Activated T-cell treated with anti-CD3 and anti-CD28 coated beads, Interleukin-2, amount 50 U/mL, for 72 hours (primary cell): Measurements from ENCODE around the gene BTBD17. TPM values are rescaled to one million over a fixed set of nuclear protein-coding genes. Genes with fewer than 3 reads are reported as not detected.
A peak's percentile ranks its signal among the peaks of the same experiment; 100 is the strongest.

ENCODE experiments used
- ATAC-seq, 2 donors: fragments of 150-1000 bp; cut with Tn5 transposase; replicated peaks in 1 of 2; 2 replicates each; pipeline ENCODE4 v1.10.0; 2021; ENCODE audit warnings: moderate library complexity in 2 of 2, mild to moderate bottlenecking in 1 of 2
- DNase-seq, 2 donors: peaks; one replicate each; pipeline ENCODE4 v3.0.0; 2021 to 2022; ENCODE audit warnings: mixed read lengths in 1 of 2
- H3K27ac Mint-ChIP-seq: one replicate; pipeline ENCODE4 v1.8.0; 2022; ENCODE audit warnings: mild to moderate bottlenecking, moderate library complexity, mixed read lengths
- H3K27me3 Mint-ChIP-seq: one replicate; pipeline ENCODE4 v1.8.0; 2022; ENCODE audit warnings: low read depth, mixed read lengths
- H3K36me3 Mint-ChIP-seq, 2 donors: one replicate each; pipeline ENCODE4 v1.8.0; 2022; ENCODE audit warnings: mixed read lengths in 2 of 2, mild to moderate bottlenecking in 1 of 2; ENCODE audit not compliant: insufficient read depth in 2 of 2
- H3K4me1 Mint-ChIP-seq: one replicate; pipeline ENCODE4 v1.8.0; 2022; ENCODE audit warnings: low read depth, mixed read lengths
- H3K4me3 Mint-ChIP-seq, 2 donors: one replicate each; pipeline ENCODE4 v1.8.0; 2022; ENCODE audit warnings: mild to moderate bottlenecking in 2 of 2, mixed read lengths in 2 of 2, moderate library complexity in 2 of 2
- H3K9me3 Mint-ChIP-seq, 2 donors: one replicate each; pipeline ENCODE4 v1.8.0; 2022; ENCODE audit warnings: mixed read lengths in 2 of 2
- total RNA-seq, 2 donors: library from RNA; stranded (reverse); gene quantifications; one replicate each; pipeline ENCODE4 v1.2.3, GENCODE V29; 2022

Gene BTBD17
- total RNA-seq, 2 donors from 2014 or later, result not detected

DNA sequence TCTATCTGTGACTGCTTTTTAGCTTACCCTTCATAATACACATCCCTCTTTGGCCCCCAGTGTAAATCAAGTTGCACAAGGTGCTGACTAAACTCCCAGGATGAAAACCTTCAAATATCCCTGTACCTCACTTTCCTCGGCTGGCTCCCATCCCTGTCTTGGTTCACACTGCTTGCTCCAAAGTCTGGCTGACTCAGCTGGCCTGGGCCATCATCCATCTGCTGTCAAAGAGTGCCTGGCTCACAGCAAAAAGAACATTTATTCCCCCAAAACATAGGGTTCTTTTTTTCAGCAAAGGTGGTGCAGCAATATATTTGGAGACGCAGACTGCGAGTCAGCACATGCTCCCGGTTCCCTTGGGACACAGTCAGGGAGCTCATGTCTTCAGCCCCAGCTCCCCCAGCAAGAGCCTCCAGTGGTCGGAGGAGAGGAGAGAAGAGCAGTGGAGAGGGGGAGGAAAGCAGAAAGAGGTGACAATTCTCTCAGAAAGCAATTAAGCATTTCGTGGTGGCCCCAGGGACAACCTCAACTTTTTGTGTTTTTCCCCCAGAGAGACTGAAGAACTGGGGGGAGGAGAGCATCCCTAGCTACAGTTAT lies 31.8 kb upstream of the BTBD17 start:
- Mint-ChIP-seq H3K27me3 (peaks cover 6% of the 10 kb centered on the region), H3K4me3 (no peak overlapping the region), H3K4me1 (no peaks in the 10 kb centered on the region), H3K36me3 (no peaks in the 10 kb centered on the region), H3K27ac (no peak overlapping the region), H3K9me3 (no peaks in the 10 kb centered on the region)
- no peak for ATAC-seq
- no peak for DNase-seq

DNA sequence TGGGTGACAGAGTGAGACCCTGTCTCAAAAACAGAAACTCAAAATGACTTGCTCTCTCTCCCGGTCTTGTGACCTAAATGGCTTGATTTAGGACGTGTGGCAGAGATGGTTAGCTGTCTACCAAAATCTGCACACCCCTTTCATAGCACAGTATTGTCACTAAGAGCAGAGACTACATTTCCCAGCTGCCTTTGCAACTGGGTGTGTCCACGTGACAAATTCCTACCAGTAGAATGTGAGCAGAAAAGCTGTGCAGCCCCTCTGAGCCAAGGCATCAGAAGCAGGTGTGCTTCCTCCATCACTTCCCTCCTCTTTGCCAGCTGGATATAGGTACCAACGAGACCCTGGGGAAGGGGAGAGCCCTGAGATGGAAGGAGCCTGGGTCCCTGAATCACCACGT lies 31.2 kb upstream of the BTBD17 start:
- Mint-ChIP-seq H3K4me1 (no peaks in the 10 kb centered on the region), H3K27me3 (peaks cover 6% of the 10 kb centered on the region)
- DNase-seq, result no peak

DNA sequence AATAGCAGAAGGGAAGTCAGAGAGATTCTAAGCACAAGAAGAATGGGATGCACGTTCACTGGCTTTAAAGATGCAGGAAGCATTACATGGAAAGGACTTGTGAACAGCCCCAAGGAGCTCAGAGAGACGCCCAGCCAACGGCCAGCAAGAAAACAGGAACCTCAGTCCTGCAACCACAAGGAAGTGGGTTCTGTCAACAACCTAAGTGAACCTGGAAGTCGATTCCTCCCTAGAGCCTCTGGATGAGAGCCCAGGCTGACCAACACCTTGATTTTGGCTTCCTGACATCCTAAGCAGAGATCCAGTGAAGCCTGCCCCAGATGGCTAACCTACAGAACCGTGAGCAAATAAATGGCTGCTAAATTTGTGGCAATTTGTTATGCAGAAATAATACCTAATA lies 30.1 kb upstream of the BTBD17 start:
- H3K4me3 Mint-ChIP-seq, result no peak overlapping the region
- H3K27ac Mint-ChIP-seq, result no peak overlapping the region
- DNase-seq (no peak), ATAC-seq (no peak)
- H3K36me3 Mint-ChIP-seq, result no peaks in the 10 kb centered on the region
- no peaks in the 10 kb centered on the region for H3K9me3 Mint-ChIP-seq
- H3K4me1 Mint-ChIP-seq, result no peaks in the 10 kb centered on the region
- peaks cover 6% of the 10 kb centered on the region for H3K27me3 Mint-ChIP-seq

More for the DNA sequence above, 31.2 kb upstream of the BTBD17 start:
- H3K9me3 Mint-ChIP-seq, result no peaks in the 10 kb centered on the region
- no peak for ATAC-seq
- no peaks in the 10 kb centered on the region for H3K36me3 Mint-ChIP-seq
- H3K27ac Mint-ChIP-seq, result no peak overlapping the region
- no peak overlapping the region for H3K4me3 Mint-ChIP-seq

DNA sequence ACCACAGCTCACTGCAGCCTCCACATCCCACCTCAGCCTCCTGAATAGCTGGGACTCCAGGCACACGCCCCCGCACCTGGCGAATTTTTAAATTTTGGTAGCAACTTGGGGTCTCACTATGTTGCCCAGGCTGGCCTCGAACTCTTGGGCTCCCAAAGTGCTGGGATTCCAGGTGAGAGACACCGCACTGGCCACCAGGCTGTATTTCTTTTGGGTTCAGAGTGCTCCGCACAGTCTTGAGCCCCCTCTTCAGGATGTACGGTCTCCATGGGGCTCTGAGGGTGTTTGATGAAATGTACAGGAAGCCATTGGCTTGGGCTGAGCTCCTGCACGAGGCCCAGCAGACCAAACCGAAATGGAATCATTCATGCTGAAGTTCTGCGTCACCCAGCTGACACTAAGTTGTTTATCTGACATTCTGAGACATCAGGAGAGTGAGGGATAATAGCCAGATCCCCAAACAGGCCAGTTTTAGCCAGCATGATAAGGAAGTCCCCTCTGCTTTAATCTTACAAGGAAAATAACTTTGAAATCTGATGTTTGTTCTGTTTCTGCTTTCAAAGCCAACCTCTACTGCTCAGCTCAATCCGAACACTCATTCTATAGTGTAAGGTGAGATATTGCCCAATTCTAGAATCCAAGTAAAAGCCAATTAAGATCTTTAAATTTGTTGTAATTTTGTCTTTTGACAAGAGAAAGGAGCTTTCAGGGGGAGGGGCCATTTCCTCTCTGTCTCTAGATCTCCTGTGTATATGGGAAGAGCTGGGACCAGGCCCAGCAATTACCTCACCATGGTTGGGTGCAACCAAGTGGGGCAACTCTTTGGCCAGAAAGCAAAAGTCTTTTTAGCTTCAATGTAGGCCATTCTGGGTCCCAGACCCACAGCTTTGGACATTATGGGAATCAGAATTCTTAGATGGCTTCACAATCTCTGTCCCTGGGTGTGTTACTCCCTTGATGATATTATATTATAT lies 29.3 kb upstream of the BTBD17 start:
- Mint-ChIP-seq H3K9me3 (no peaks in the 10 kb centered on the region), H3K27me3 (peaks cover 6% of the 10 kb centered on the region), H3K4me1 (no peaks in the 10 kb centered on the region), H3K27ac (no peak overlapping the region), H3K4me3 (no peak overlapping the region), H3K36me3 (no peaks in the 10 kb centered on the region)
- DNase-seq, result no peak
- no peak for ATAC-seq

DNA sequence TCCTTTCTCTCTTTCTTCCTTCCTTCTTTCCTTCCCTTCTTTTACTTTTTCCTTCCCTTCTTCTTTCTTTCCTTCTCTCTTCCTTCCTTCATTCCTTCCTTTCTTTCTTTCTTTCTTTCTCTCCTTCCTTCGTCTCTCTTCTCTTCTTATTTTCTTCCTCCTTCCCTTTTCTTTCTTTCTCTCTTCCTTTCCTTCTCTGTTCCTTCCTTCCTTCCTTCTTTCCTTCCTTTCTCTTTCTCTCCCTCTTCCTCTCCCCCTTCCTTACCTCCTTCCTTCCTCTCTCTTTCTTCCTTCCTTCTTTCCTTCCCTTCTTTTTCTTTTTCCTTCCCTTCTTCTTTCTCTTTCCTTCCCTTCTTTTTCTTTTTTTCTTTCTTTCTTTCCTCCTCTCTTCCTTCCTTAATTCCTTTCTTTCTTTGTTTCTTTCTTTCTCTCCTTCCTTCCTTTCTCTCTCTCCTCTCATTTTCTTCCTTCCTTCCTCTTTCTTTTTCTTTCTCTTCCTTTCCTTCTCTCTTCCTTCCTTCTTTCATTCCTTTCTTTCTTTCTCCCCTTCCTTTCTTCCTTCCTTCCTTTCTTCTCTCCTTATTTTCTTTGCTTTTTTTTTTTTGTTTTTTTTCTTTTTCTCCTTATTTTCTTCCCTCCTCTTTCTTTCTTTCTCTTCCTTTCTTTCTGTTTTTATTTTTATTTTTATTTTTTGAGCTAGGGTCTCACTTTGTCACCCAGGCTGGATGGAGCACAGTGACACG lies 28.4 kb upstream of the BTBD17 start:
- H3K36me3 Mint-ChIP-seq, result no peaks in the 10 kb centered on the region
- H3K27ac Mint-ChIP-seq, result peak overlapping the region; percentile 78
- H3K27me3 Mint-ChIP-seq, result peaks cover 6% of the 10 kb centered on the region
- H3K9me3 Mint-ChIP-seq, result no peaks in the 10 kb centered on the region
- DNase-seq, result no peak
- ATAC-seq, result no peak
- no peak overlapping the region for H3K4me3 Mint-ChIP-seq
- no peaks in the 10 kb centered on the region for H3K4me1 Mint-ChIP-seq

DNA sequence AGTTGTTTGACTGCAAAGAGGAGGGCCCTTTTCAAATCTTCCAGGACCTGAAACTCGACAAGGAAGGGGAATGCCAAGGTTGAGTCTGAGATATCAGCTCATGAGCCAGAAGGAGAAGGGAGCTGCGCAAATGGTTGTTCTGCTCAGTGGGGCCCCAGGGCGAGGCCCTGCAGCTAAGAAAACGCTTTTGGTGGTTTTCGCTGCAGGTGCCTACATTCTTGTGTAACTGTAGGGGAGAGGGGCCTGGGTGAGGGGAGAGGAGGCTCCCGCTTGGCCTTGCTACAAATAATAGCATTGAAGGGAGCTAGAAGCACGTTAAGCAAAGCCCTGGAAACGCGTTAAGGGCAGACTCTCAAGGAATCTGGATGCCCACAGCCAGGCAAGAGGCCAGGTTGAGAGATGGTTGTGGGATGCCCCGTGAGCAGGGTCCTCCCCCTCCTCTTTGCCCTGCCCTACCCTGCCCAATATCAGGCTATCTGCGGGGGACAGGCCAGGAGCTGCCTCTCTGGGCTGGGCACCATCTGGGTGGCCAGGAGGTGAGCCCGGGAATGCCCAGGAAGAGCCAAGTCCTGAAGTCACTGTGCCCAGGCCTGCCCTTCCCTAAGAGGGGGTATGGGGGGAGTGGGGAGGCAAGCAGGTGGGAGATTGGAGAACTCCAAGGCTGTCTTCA lies 27.6 kb upstream of the BTBD17 start:
- no peak overlapping the region for H3K4me3 Mint-ChIP-seq
- ATAC-seq, result no peak
- no peaks in the 10 kb centered on the region for H3K4me1 Mint-ChIP-seq
- H3K36me3 Mint-ChIP-seq, result no peaks in the 10 kb centered on the region
- no peaks in the 10 kb centered on the region for H3K9me3 Mint-ChIP-seq
- H3K27me3 Mint-ChIP-seq, result peaks cover 6% of the 10 kb centered on the region
- no peak overlapping the region for H3K27ac Mint-ChIP-seq
- DNase-seq, result no peak

DNA sequence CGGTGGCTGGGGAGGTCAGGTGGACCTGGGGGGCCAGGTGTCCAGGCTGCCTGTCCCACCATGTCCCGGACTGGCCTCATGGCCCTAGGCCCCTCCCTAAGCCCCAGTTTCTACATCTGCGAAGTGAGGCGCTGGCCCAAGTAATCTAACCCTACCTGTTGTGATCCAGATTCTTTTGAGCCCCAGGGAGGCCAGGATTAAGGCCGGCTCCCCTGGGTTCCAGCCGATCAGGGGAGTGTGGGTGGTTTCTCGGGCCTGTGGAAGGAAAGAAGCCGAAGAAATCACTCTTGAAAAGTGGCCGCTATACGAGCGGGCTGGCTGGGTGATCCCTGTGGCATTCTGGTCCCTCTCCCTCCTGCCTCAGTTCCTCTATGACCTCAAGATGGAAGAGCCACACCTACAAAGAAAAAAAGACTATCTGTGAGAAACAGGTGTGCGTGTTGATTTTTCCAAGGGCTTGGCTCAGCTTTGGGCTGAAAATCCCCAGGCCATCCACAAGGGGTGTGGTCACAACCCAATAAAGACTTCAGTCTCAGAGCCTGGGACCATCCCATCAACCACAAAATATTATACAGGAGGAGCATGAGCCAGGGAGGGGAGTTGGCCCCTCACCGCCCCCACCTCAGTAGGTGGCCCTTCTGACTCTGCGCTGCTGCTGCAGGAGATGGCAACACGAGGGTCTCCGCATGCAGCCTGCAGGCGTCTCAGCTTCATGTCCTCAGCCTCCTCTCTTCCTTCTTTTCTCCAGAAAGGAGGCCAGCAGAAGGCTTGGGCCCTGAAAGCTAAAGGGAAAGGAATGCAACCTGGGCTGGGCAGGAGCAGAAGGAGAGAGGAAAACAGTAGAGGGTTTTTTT lies 25.9 kb upstream of the BTBD17 start:
- peaks cover 6% of the 10 kb centered on the region for H3K27me3 Mint-ChIP-seq
- no peak for ATAC-seq
- H3K9me3 Mint-ChIP-seq, result no peaks in the 10 kb centered on the region
- DNase-seq, result no peak
- H3K27ac Mint-ChIP-seq, result no peak overlapping the region
- H3K36me3 Mint-ChIP-seq, result no peaks in the 10 kb centered on the region
- H3K4me3 Mint-ChIP-seq, result no peak overlapping the region
- no peaks in the 10 kb centered on the region for H3K4me1 Mint-ChIP-seq

DNA sequence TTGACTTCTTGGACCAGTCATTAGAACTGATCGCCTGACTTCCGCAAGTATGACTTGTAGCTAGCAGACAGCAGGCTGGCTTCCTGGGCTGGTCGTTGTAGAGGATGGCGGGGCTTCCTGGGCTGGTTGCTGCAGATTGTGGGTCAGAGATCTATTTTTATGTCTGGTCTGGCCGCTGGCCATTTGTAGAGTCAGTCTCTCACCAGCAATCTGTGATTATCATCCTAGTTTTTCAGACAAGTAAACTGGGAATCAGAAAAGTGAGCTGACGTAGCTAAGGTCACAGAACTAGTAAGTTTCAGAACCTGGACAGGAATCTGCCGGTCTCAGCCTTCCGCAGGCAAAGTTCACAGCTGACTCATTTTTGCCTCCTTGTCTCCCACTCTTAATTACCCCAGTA lies 24.7 kb upstream of the BTBD17 start:
- Mint-ChIP-seq H3K9me3 (no peaks in the 10 kb centered on the region), H3K4me3 (no peak overlapping the region), H3K27me3 (peaks cover 6% of the 10 kb centered on the region), H3K36me3 (no peaks in the 10 kb centered on the region), H3K27ac (no peak overlapping the region), H3K4me1 (no peaks in the 10 kb centered on the region)
- ATAC-seq (no peak), DNase-seq (no peak)

DNA sequence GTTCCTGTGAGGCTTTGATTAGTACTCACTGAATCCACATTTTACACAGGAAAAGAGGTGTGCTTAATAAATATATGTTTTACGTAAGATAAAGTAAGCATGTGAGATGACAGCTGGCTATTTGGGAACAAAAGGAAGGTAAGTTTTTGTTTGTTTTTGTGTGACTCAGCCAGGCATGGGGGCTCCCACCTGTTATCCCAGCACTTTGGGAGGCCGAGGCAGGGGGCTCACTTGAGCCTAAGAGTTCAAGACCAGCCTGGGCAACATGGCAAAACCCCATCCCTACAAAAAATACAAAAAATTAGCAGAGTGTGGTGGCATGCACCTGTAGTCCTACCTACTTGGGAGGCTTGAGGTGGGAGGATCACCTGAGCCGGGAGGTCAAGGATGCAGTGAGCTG lies 23.5 kb upstream of the BTBD17 start:
- H3K9me3 Mint-ChIP-seq, result no peaks in the 10 kb centered on the region
- peaks cover 4% of the 10 kb centered on the region for H3K27me3 Mint-ChIP-seq
- H3K36me3 Mint-ChIP-seq, result no peaks in the 10 kb centered on the region
- H3K4me3 Mint-ChIP-seq, result no peak overlapping the region
- H3K4me1 Mint-ChIP-seq, result no peaks in the 10 kb centered on the region
- DNase-seq (no peak), ATAC-seq (no peak)
- no peak overlapping the region for H3K27ac Mint-ChIP-seq

DNA sequence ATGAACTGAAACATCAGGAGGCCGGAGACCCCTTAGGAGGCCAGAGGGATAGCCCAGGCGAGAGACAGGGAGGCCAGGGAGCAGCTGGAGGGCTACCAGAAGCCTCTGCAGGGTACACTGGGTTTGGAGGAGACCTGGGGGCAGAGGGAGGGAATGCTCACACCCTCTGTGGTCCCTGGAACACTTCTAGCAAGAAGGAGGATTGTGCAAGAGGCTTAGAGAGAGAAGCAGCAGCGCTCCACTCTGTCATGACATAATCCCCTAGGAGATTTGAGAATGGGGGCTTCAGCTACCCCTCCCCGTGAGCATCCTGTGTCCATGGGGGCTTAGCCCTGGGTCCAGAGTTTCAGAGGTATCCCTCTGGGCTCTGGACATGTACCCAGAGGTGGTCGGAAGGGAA lies 21.5 kb upstream of the BTBD17 start:
- Mint-ChIP-seq H3K36me3 (no peaks in the 10 kb centered on the region), H3K9me3 (no peaks in the 10 kb centered on the region), H3K27me3 (no peaks in the 10 kb centered on the region), H3K4me3 (no peak overlapping the region), H3K4me1 (no peaks in the 10 kb centered on the region), H3K27ac (no peak overlapping the region)
- no peak for DNase-seq
- no peak for ATAC-seq

DNA sequence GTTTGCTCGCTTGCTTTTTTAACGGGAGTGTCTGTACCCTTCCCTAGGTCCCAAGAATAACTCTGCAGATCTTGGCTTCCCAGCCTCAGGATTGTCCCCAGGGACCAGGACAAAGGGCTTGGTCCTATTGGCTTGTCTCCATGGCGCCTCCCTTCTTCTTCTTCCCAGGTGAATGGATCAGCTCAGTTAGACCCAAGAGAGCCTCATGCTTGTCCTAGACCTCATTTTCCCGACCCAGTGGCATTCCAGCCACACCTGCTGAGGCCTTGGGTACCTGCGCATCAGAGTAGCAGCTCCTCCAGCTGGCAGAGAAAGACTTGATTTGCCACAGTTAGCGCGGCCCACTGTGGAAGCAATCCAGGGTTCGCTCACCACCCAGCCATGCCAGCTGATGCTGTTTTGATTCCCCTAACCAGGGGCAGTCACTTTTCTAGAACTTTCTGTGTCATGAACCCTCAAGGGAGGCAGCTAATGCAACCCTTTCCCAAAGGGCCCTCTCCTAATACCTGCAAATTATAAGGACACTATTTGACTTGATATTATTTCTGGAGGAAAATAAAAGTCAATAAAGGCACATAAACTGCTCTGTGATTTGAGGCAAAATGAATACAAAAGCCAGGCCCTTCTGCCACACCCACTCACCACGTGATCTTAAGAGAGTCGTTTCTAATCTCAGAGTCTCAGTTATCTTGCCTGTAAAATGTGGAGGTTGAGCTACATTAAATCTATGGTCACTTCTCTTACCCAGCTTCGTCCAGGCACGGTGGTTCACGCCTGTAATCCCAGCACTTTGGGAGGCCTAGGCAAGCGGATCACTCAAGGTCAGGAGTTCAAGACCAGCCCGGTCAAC lies 19.5 kb upstream of the BTBD17 start:
- Mint-ChIP-seq H3K4me1 (no peaks in the 10 kb centered on the region), H3K27ac (no peak overlapping the region)

More for the DNA sequence above, 19.5 kb upstream of the BTBD17 start:
- Mint-ChIP-seq H3K27me3 (no peaks in the 10 kb centered on the region), H3K36me3 (no peaks in the 10 kb centered on the region), H3K9me3 (no peaks in the 10 kb centered on the region), H3K4me3 (no peak overlapping the region)
- DNase-seq (no peak), ATAC-seq (no peak)
